CD4-positive, alpha-beta T cell treated with Interleukin-2 at 100 ng/mL for 4 hours (primary cell): ENCODE measurements around the gene CMPK1.
A peak's percentile ranks its signal among the peaks of the same experiment; 100 is the strongest.
"Not testable (repeated sequence)": the region's sequence is repeated elsewhere in the genome, so short reads cannot be mapped to it uniquely, and the experiment has no call there.

Experiments
- DNase-seq: peaks from one replicate; pipeline ENCODE4 v3.0.0-alpha.2; 2020; ENCODE audit warnings: low spot score

The CMPK1 gene

GRCh38 chr1:47333578-47333921, at the start of gene CMPK1:
Gene CMPK1, plus strand, starts transcription at chr1:47333790. Its CDS starts 156 bp downstream, at chr1:47333946.
- peak; percentile 83 for DNase-seq

- not testable (repeated sequence) for DNase-seq
These were observed 45.5 kb upstream of the CMPK1 start for GRCh38 chr1:47288116-47288515.

- DNase-seq = not testable (repeated sequence)
These were observed 38.7 kb upstream of the CMPK1 start for GRCh38 chr1:47294863-47295262.

GRCh38 chr1:47295579-47295978, 38.0 kb upstream of the CMPK1 start:
- DNase-seq = no peak

GRCh38 chr1:47298025-47298699, 35.4 kb upstream of the CMPK1 start:
- DNase-seq = no peak

DNA sequence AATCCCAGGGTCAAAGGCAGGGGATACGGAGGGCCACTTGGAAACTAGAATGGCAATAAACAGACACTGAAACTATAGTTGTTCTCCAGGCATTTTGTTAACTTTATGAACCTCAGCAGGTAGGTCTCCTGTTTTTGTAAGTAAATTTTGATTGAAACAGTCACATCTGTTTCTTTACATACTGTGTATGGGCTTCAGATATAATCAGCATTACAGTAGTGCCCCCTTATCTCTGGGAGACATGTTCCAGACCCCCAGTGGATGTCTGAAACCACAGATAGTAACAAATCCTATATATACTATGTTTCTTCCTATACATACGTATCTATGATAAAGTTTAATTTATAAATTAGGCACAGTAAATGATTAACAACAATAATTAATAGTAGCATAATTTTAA, 31.1 kb upstream of the CMPK1 start:
- no peak for DNase-seq

DNA sequence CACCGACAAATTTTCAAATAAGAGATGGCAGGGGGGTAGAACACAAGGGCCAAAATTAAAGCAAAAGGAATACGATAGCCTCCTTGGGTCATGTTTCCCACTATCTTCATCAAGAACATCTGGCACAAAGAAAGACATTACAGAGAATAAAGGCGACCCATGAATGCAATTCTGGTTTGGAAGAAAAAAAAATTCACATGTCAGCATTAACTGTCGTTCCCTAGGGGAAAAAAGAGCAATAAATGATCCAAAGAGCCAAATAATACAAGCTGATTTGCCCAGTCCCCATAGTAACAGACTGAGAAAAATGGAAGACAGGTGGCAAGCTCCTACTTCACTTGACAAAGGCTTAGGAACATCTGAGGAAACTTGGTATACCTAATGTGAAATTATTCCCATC, 24.2 kb upstream of the CMPK1 start:
- DNase-seq = no peak

DNA sequence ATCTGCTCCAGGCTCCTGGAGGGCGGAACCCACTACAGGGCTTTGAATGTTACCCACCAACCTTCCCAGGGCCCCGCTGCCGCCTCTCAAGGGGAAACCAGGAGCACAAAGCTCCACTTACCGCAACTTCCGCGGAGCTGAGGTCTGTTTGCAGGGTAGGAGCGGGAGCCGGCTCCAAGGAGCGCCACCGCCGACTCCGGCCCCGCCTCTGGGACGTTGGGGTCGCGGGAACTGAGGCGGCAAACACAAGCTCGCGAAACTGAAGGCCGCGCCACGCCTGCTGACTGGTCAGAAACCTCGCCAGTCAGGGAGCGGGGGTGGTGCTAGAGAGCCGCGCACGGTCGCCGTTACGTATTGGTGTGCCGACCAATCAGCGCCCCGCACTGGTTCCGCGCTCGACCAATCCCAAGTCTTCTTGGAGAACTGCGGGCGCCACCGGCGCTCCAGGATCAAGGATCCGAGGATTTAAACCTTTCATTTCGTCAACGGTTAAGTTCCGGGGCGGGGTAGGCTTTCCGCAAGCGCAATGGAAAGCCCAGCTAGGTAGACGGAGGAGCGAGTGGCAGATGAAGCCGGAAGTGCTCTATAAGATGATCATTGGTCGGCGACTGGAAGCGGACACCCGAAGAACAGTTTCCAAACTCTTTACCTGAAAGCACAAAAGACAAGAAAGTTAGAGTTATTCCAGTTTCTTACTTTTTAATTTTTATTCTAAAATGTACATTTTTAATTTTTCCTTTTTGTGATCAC, 19.5 kb upstream of the CMPK1 start, which contains the start of gene STIL:
TSS of gene STIL (minus strand) at position 233 of the 750 bp plus-strand sequence. CDS start 3,828 bp downstream, outside the sequence.
- peak; percentile 98 for DNase-seq

- no peak for DNase-seq
These were observed 15.7 kb upstream of the CMPK1 start for GRCh38 chr1:47317841-47318240.

DNA sequence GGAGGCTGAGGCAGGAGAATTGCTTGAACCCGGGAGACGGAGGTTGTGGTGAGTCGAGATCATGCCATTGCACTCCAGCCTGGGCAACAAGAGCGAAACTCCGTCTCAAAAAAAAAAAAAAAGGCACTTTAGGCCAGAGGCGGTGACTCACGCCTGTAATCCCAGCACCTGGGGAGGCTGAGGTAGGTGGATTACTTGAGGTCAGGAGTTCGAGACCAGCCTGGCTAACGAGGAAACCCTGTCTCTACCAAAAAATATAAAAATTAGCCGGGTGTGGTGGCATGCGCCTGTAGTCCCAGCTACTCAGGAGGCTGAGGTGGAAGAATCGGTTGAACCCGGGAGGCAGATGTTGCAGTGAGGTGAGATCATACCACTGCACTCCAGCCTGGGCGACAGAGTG, 13.6 kb upstream of the CMPK1 start:
- DNase-seq = not testable (repeated sequence)

DNA sequence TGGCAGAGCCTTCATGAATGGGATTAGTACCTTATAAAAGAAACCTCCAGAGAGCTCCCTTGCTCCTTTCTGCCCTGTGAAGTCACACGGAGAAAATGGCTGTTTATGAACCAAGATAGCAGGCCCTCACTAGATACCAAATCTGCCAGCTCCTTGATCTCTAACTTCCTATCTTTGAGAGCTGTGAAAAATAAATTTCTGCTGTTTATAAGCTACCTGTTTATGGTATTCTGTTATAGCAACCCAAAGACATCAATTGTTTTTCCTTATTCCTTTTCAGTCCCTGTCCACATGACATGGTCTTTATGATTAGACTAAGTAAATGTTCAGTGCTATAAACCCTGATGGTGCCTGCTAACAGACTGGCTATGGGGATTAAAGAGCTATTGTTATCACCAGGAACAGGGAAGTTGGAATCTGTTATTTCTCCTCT, 10.0 kb upstream of the CMPK1 start:
- DNase-seq = no peak

- no peak for DNase-seq
These were observed 8.9 kb upstream of the CMPK1 start for GRCh38 chr1:47324682-47325081.

DNA sequence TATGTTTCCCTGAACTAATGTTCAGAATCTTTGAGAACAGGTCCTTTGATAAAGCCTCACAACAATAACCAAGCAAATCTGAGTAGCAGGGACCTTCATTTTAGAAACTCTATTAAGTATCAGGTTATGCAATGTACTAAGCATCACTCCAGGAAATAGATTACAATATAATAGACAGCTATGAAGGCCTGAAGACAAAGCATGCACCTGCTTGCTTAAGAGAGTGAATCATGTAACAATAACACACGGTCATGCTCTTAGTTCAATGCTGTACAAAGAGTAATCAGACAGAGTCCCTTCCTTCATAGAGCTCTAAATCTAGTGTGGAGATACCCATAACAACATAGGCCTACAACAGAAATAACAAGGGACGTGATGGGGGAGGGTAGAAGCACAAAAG, 8.1 kb upstream of the CMPK1 start:
- no peak for DNase-seq

DNA sequence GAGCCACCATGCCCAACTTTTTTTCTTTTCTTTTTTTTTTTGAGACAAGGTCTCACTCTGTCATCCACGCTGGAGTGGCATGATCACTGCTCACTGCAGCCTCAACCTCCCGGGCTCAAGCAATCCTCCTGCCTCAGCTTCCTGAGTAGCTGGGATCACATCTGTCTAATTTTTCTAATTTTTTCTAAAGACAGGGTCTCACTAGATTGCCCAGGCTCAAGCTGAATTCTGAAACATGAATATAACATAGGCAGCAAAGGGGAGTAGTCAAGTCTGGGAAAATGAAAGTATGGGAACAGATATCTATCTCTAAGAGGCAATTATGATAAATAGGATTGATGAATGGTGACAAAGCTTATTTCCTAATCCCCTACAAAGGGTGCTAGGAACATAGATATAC, 7.3 kb upstream of the CMPK1 start:
- no peak for DNase-seq

DNA sequence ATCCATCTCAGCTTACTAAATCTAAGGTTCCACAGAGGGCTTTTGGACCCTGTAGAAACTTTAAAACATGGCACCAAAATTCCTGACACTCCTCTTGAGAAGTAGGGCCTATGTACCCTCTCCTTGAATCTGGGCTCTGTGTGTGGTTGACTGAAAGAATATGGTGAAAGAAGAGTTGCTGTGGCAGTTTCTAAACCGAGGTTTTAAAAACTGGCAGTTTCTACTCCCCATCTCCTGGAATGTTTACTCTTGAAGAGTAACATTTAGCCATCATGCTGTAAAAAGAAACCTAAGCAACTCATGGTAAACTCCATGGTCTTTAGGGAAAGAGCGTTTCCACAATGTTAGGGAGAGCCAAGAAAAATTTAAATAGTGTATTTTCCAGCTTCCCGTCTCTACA, 4.6 kb upstream of the CMPK1 start:
- no peak for DNase-seq

- no peak for DNase-seq
These were observed 3.4 kb upstream of the CMPK1 start for GRCh38 chr1:47330212-47330611.

- no peak for DNase-seq
These were observed 1.7 kb upstream of the CMPK1 start for GRCh38 chr1:47331875-47332274.

DNA sequence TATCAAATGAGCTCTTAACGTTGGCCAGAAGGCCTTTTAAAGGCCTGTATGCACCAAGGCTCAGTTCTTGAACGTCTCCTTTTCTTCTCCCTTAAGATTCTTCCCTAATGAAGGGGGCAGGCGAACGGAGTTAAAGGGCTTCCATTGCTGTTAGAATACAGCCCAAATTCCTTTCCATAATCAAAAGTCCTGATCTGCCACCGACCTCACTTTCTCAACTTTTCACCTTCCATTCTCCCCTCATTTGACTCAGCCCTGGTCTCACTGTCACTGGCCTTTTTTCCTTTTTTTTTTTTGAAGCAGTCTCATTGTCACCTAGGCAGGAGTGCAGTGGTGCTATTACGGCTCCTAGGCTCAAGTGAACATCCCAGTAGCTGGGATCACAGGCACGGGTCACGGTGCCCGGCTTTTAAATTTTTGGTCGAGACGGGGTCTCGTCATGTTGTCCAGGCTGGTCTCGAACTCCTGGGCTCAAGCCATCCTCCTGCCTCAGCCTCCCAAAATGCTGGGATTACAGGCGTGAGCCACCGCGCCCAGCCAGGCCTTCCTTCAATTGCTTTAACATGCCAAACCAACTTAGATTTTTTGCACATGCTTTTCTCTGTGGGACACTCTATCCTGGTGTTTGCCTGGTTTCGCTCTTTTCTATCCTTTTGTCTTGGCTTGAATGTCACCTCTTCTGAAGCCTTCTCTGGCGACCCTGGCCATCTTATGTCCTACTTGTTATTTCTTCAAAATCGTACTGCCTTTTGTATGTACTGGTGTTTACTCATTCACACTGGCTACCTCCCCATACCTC, 612 bp upstream of the CMPK1 start:
- no peak for DNase-seq

DNA sequence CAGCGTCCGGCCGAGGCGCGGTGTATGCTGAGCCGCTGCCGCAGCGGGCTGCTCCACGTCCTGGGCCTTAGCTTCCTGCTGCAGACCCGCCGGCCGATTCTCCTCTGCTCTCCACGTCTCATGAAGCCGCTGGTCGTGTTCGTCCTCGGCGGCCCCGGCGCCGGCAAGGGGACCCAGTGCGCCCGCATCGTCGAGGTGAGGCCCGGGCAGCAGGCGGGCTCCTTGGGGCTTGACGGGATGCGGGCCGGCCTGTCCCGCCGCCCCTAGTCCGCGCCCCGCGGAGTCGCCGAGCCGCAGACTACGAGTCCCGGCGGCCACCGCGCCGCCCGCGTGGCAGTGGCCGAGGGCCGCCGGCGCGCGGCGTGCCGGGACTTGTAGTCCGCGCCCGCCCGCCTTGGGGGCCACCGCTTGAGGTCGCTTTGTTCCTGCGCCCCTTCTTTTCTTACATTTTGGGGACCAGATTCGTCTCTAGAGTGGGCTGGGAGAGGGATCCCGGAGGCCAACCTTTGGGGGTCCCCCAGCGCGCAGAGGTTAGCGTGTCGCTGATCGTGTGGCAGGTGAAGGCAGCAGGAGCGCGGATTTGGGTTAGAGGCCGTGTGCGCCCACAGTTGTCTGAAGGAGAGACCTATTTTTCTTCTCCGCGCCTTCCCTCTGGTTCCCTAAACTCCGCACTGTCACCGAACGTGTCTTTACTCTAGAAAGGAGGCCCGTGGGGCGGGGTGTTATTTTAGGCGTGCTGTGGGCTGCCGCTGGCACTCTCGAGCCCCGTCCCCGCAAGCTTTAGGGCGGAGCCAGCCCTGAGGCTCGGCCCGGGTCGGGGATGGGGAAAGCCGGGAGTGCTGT, 553 bp downstream of the CMPK1 start:
- DNase-seq = peak; percentile 64

DNA sequence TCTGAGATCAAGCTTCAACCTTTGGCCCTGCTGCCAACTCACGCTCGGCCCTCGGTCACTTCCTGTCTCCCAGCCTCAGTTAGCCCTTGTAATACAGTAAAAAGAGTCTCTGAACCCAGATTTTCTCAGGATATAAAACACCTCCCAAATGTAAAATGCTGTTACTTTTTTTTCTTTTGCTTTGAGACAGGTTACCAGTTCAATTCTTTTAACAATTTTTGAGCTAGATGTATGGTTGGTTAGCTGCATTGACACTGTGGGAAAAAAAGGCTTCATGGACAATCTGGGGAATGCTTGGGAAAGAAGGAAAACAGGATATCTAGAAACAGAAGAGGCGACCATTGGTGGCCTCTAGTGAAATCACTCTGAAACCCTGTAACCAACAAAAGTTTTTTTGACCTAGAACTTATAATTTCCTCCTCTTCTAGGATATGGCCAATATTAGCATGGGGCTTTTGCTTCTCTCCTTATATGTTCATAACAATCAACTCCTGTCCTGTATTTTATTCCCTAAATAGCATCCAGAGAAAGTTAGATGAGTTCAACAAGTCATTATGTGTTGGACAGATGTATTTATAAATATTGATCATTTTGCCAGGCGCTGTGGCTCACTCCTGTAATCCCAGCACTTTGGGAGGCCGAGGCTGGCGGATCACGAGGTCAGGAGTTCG, 1.3 kb downstream of the CMPK1 start:
- DNase-seq = no peak

GRCh38 chr1:47337350-47337749, 3.8 kb downstream of the CMPK1 start:
- no peak for DNase-seq
